ENCODE results near the gene KATNAL1.

GRCh38 chr13:30341815-30342570 is 34.6 kb upstream of the KATNAL1 start:
- TF ChIP-seq POLR2A (IDR thresholded peaks at IDR 0.05; ENCODE audit: low read depth, low read length) (no peak), CREB1 (IDR thresholded peaks at IDR 0.05; ENCODE audit: low read depth) (no peak), EZH2 (IDR thresholded peaks at IDR 0.05; ENCODE audit: borderline replicate concordance, control insufficient read depth, low read depth, low read length) (no peak), CEBPB (IDR thresholded peaks at IDR 0.05; ENCODE audit: borderline replicate concordance in 1 of 2, low read depth in 2 of 2, low read length in 2 of 2) (no peak), STAT1 (conservative IDR thresholded peaks at IDR 0.05) (no peak), JUND (IDR thresholded peaks at IDR 0.05; ENCODE audit: low read depth, low read length) (no peak), CTCF (IDR thresholded peaks at IDR 0.05 in 2 of 3, conservative IDR thresholded peaks at IDR 0.05 in 1 of 3; ENCODE audit: control insufficient read depth in 2 of 3, extremely low read depth in 1 of 3, insufficient read depth in 1 of 3, low read depth in 3 of 3, low read length in 3 of 3) (no peak), NFIC (IDR thresholded peaks at IDR 0.05; ENCODE audit: low read depth, low read length) (no peak), REST (IDR thresholded peaks at IDR 0.05; ENCODE audit: low read depth, low read length) (no peak), KLF5 (IDR thresholded peaks at IDR 0.05; ENCODE audit: partially characterized antibody) (no peak), RELB (IDR thresholded peaks at IDR 0.05; ENCODE audit: low read depth) (no peak), LARP7 (IDR thresholded peaks at IDR 0.05) (no peak), EP300 (IDR thresholded peaks at IDR 0.05; ENCODE audit: borderline replicate concordance in 1 of 2, control insufficient read depth in 1 of 2, low read depth in 2 of 2, low read length in 2 of 2) (no peak)
